Parathyroid adenoma (tissue), 2 donors: ENCODE results near the gene DUSP10.

Experiments
- H2AFZ ChIP-seq: fragments of 300-600 bp; sonication (generic); one replicate; pipeline ENCODE4 v1.7.0; 2017; ENCODE audit warnings: antibody characterized with exemption, mild to moderate bottlenecking
- H3K27ac ChIP-seq: fragments of 300-600 bp; sonication (generic); one replicate; pipeline ENCODE4 v1.7.0; 2017
- H3K27me3 ChIP-seq: fragments of 300-600 bp; sonication (generic); one replicate; pipeline ENCODE4 v1.7.0; 2017; ENCODE audit warnings: low read length; ENCODE audit not compliant: control insufficient read depth, insufficient read depth
- H3K36me3 ChIP-seq: fragments of 300-600 bp; sonication (generic); one replicate; pipeline ENCODE4 v1.7.0; 2017; ENCODE audit warnings: low read length; ENCODE audit not compliant: control insufficient read depth, insufficient read depth
- H3K4me1 ChIP-seq: fragments of 300-600 bp; sonication (generic); one replicate; pipeline ENCODE4 v1.7.0; 2017; ENCODE audit warnings: control low read depth
- H3K4me2 ChIP-seq: fragments of 300-600 bp; sonication (generic); one replicate; pipeline ENCODE4 v1.7.0; 2017; ENCODE audit warnings: low read length
- H3K4me3 ChIP-seq: fragments of 300-600 bp; sonication (generic); one replicate; pipeline ENCODE4 v1.7.0; 2017; ENCODE audit warnings: low read depth, low read length
- H3K79me2 ChIP-seq: fragments of 300-600 bp; sonication (generic); one replicate; pipeline ENCODE4 v1.7.0; 2017; ENCODE audit warnings: control low read depth
- H3K9ac ChIP-seq: fragments of 300-600 bp; sonication (generic); one replicate; pipeline ENCODE4 v1.7.0; 2017; ENCODE audit warnings: mild to moderate bottlenecking
- H3K9me3 ChIP-seq: fragments of 300-600 bp; sonication (generic); one replicate; pipeline ENCODE4 v1.7.0; 2017; ENCODE audit warnings: low read length; ENCODE audit not compliant: control insufficient read depth
- TF ChIP-seq, protein P1 (sequence below): fragments of 300-600 bp; sonication (generic); IDR thresholded peaks from one replicate; pipeline ENCODE4 v1.7.0; 2017; ENCODE audit warnings: antibody characterized with exemption, mild to moderate bottlenecking
- donor health status: primary hyperparathyroidism.

Gene DUSP10

DNA sequence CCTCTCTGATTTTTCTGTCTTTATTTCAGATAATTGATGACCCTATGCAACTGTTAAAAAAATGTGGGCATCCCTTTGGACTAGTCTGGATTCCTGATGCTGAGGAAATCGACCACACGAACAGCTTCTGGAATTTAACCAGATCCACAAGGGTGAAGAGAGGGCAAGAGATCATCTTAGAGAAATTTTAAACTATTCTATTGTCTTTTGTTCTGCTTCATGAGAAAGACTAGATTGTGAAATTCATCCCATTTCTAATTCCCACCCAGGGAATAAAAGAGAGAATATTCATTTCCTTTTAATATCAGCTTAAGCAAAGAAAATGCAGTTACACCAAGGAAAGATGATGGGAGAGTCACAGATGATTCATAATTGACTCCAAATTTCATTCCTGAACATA, 71.8 kb downstream of the DUSP10 start:
- H3K36me3 ChIP-seq, result no peaks in the 10 kb centered on the region

DNA sequence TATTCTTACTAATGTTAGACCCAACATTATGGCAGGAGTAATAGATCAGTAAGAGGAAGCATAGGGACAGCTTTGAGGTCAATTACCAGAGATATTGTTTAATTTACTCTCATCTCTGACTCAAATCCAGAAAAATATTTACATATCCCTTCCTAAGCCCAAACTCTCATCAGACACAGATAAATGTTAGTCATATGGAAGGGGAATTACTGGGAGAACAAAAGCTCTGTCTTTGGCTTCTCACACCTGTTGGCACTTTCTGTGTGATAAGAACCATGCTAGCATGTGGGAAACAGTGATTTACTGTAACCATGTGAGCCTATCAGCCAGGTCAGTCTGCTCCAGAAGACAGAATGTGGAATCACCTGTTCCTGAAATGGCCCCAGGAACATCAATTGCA, 72.4 kb downstream of the DUSP10 start:
- TF ChIP-seq, protein P1, sequence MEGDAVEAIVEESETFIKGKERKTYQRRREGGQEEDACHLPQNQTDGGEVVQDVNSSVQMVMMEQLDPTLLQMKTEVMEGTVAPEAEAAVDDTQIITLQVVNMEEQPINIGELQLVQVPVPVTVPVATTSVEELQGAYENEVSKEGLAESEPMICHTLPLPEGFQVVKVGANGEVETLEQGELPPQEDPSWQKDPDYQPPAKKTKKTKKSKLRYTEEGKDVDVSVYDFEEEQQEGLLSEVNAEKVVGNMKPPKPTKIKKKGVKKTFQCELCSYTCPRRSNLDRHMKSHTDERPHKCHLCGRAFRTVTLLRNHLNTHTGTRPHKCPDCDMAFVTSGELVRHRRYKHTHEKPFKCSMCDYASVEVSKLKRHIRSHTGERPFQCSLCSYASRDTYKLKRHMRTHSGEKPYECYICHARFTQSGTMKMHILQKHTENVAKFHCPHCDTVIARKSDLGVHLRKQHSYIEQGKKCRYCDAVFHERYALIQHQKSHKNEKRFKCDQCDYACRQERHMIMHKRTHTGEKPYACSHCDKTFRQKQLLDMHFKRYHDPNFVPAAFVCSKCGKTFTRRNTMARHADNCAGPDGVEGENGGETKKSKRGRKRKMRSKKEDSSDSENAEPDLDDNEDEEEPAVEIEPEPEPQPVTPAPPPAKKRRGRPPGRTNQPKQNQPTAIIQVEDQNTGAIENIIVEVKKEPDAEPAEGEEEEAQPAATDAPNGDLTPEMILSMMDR, result no peak
- H3K9me3 ChIP-seq, result no peaks in the 10 kb centered on the region
- no peak overlapping the region for H3K4me2 ChIP-seq
- H3K79me2 ChIP-seq, result no peaks in the 10 kb centered on the region
- H3K36me3 ChIP-seq, result no peaks in the 10 kb centered on the region
- no peak overlapping the region for H3K4me3 ChIP-seq
- no peaks in the 10 kb centered on the region for H3K27me3 ChIP-seq
- H3K27ac ChIP-seq, result no peak overlapping the region
- H2AFZ ChIP-seq, result no peak overlapping the region
- H3K9ac ChIP-seq, result no peak overlapping the region
- H3K4me1 ChIP-seq, result no peaks in the 10 kb centered on the region

More for the DNA sequence above, 71.8 kb downstream of the DUSP10 start:
- TF ChIP-seq, protein P1, result no peak
- Histone ChIP-seq H3K27me3 (no peaks in the 10 kb centered on the region), H3K4me3 (no peak overlapping the region), H3K27ac (no peak overlapping the region), H3K4me2 (no peak overlapping the region), H3K4me1 (no peaks in the 10 kb centered on the region), H3K79me2 (no peaks in the 10 kb centered on the region), H3K9me3 (no peaks in the 10 kb centered on the region), H2AFZ (no peak overlapping the region), H3K9ac (no peak overlapping the region)

DNA sequence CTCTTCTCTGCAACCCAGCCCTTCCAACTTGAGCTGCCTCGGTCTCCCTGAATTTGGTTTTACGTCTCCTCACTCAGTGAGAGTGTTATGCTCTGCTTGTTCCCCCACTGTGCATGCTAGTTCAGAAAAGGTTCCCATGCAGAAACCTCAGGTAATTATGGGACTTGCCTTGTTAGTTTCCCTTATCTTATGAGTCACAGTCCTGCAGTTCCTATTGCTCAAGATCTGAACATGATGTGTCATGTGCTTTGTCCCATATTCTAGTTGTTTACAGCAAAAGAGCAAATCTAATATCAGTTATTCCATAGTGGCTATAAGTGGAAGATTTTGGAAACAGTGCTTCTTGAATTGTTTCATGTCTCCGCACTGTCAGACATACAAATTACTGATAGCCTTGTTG, 74.4 kb downstream of the DUSP10 start:
- Histone ChIP-seq H3K27ac (no peak overlapping the region), H3K27me3 (no peaks in the 10 kb centered on the region), H3K4me1 (no peaks in the 10 kb centered on the region), H3K4me3 (no peak overlapping the region), H3K9ac (no peak overlapping the region), H3K4me2 (no peak overlapping the region), H3K9me3 (no peaks in the 10 kb centered on the region), H3K36me3 (no peaks in the 10 kb centered on the region), H2AFZ (no peak overlapping the region), H3K79me2 (no peaks in the 10 kb centered on the region)
- TF ChIP-seq, protein P1, result no peak

DNA sequence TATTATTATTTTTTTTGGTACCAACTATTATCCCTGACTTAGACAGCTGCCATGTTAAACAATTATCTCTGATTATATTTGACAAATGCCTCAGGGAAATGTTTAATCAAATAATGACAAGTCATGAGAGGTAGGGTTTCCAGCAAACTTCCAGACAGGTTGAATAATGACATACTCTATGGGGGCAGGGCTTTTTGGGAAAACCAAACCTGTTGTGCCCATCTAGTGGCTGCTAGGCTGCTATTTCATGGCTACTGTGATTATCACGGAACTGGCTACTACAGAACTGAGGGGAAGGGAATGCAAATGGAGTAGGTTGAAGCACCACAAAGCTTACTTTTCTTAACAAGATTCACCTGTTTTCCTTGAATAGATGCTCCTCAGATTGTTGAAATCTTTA, 77.6 kb downstream of the DUSP10 start:
- H3K36me3 ChIP-seq, result no peaks in the 10 kb centered on the region
- no peak overlapping the region for H3K4me3 ChIP-seq
- H3K79me2 ChIP-seq, result no peaks in the 10 kb centered on the region
- H3K27me3 ChIP-seq, result no peaks in the 10 kb centered on the region
- no peak overlapping the region for H3K4me2 ChIP-seq
- no peak overlapping the region for H3K27ac ChIP-seq
- H3K9ac ChIP-seq, result no peak overlapping the region
- TF ChIP-seq, protein P1, result no peak
- no peak overlapping the region for H2AFZ ChIP-seq
- no peaks in the 10 kb centered on the region for H3K4me1 ChIP-seq
- H3K9me3 ChIP-seq, result no peaks in the 10 kb centered on the region

DNA sequence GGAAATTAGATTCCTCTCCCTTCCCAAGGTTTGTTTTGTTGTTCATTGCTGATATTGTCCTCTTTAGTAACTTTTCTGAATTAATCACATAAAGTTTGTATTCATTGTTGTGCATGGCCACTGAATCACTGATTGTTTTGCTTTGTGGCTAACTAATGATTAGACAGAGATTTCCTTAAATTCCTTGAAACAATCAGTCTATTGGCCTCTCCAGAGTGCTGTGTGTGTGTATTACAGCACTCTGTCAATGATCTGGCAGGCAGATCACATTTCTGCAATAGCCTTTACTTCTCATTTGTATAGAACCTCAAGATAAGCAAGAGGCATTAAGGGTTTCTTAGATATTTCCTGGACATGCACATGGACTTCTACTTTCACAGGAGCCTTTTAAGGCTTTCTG, 78.6 kb downstream of the DUSP10 start:
- H3K4me2 ChIP-seq, result no peak overlapping the region
- H3K36me3 ChIP-seq, result no peaks in the 10 kb centered on the region
- TF ChIP-seq, protein P1, result no peak
- no peak overlapping the region for H2AFZ ChIP-seq
- H3K27me3 ChIP-seq, result no peaks in the 10 kb centered on the region
- no peaks in the 10 kb centered on the region for H3K4me1 ChIP-seq
- no peaks in the 10 kb centered on the region for H3K9me3 ChIP-seq
- no peak overlapping the region for H3K4me3 ChIP-seq
- no peak overlapping the region for H3K9ac ChIP-seq
- H3K27ac ChIP-seq, result no peak overlapping the region
- no peaks in the 10 kb centered on the region for H3K79me2 ChIP-seq
